H9 (cell line): ENCODE data around the gene BBS1. TPM values are rescaled to one million over a fixed set of nuclear protein-coding genes. Genes with fewer than 3 reads are reported as not detected.
A peak's percentile ranks its signal among the peaks of the same experiment; 100 is the strongest.
"Not testable (repeated sequence)": the region's sequence is repeated elsewhere in the genome, so short reads cannot be mapped to it uniquely, and the experiment has no call there.

Experiments
- DNase-seq: peaks from one replicate; pipeline ENCODE4 v3.0.0-alpha.2; 2017
- H2AFZ ChIP-seq: one replicate; pipeline ENCODE4 v1.6.1; 2013; ENCODE audit warnings: mild to moderate bottlenecking, low read length, control low read depth, moderate library complexity
- H2AK5ac ChIP-seq: 2 replicates; pipeline ENCODE4 v1.6.1; 2013; ENCODE audit warnings: low read length, control low read depth, mixed read lengths; ENCODE audit not compliant: insufficient read length
- H2BK120ac ChIP-seq: one replicate; pipeline ENCODE4 v1.6.1; 2013; ENCODE audit warnings: low read depth, mild to moderate bottlenecking, low read length, control low read depth, inconsistent platforms; ENCODE audit not compliant: poor library complexity, severe bottlenecking
- H2BK12ac ChIP-seq: 2 replicates; pipeline ENCODE4 v1.6.1; 2013; ENCODE audit warnings: low read length, control low read depth, mixed read lengths, low read depth; ENCODE audit not compliant: insufficient read length
- H2BK15ac ChIP-seq: 2 replicates; pipeline ENCODE4 v1.6.1; 2013; ENCODE audit warnings: low read depth, low read length, control low read depth
- H2BK20ac ChIP-seq: one replicate; pipeline ENCODE4 v1.6.1; 2013; ENCODE audit warnings: low read depth, mild to moderate bottlenecking, low read length, control low read depth, inconsistent platforms; ENCODE audit not compliant: poor library complexity, severe bottlenecking
- H2BK5ac ChIP-seq: 2 replicates; pipeline ENCODE4 v1.6.1; 2013; ENCODE audit warnings: low read length, control low read depth, mixed read lengths; ENCODE audit not compliant: insufficient read length
- H3K14ac ChIP-seq: 2 replicates; pipeline ENCODE4 v1.6.1; 2013; ENCODE audit warnings: low read length, control low read depth; ENCODE audit not compliant: insufficient read depth
- H3K18ac ChIP-seq: 2 replicates; pipeline ENCODE4 v1.6.1; 2013; ENCODE audit warnings: low read depth, mild to moderate bottlenecking, mixed read lengths, low read length, control low read depth; ENCODE audit not compliant: insufficient read length
- H3K23ac ChIP-seq: 2 replicates; pipeline ENCODE4 v1.6.1; 2013; ENCODE audit warnings: low read length, control low read depth, mixed read lengths, low read depth; ENCODE audit not compliant: insufficient read length
- H3K23me2 ChIP-seq: 2 replicates; pipeline ENCODE4 v1.6.1; 2013; ENCODE audit warnings: low read depth, mild to moderate bottlenecking, mixed read lengths, low read length, control low read depth; ENCODE audit not compliant: insufficient read length, poor library complexity, severe bottlenecking
- H3K27ac ChIP-seq: 2 replicates; pipeline ENCODE4 v1.5.1; 2013; ENCODE audit warnings: low read length, control low read depth, mixed read lengths, low read depth; ENCODE audit not compliant: insufficient read length
- H3K27me3 ChIP-seq: 2 replicates; pipeline ENCODE4 v1.6.1; 2013; ENCODE audit warnings: low read length, control low read depth, inconsistent platforms; ENCODE audit not compliant: insufficient read depth
- H3K4ac ChIP-seq: 2 replicates; pipeline ENCODE4 v1.6.1; 2013; ENCODE audit warnings: low read depth, mild to moderate bottlenecking, control low read depth, inconsistent platforms, low read length, moderate library complexity
- H3K4me1 ChIP-seq: 2 replicates; pipeline ENCODE4 v1.6.1; 2013; ENCODE audit warnings: low read length, control low read depth, inconsistent platforms; ENCODE audit not compliant: insufficient read depth
- H3K4me2 ChIP-seq: 2 replicates; pipeline ENCODE4 v1.6.1; 2013; ENCODE audit warnings: low read length, control low read depth, mixed read lengths; ENCODE audit not compliant: insufficient read length, insufficient read depth
- H3K56ac ChIP-seq: 2 replicates; pipeline ENCODE4 v1.6.1; 2013; ENCODE audit warnings: low read depth, mild to moderate bottlenecking, mixed read lengths, low read length, control low read depth; ENCODE audit not compliant: insufficient read length
- H3K79me1 ChIP-seq: 2 replicates; pipeline ENCODE4 v1.6.1; 2013; ENCODE audit warnings: low read depth, mild to moderate bottlenecking, moderate library complexity, low read length, control low read depth, inconsistent platforms; ENCODE audit not compliant: insufficient read depth, poor library complexity, severe bottlenecking
- H3K79me2 ChIP-seq: 2 replicates; pipeline ENCODE4 v1.6.1; 2013; ENCODE audit warnings: low read length, control low read depth, inconsistent platforms; ENCODE audit not compliant: insufficient read depth
- H3K9ac ChIP-seq: 2 replicates; pipeline ENCODE4 v1.6.1; 2013; ENCODE audit warnings: low read length, control low read depth, mixed read lengths; ENCODE audit not compliant: insufficient read length; ENCODE audit errors: extremely low read depth
- H3K9me3 ChIP-seq: one replicate; pipeline ENCODE4 v1.6.1; 2013; ENCODE audit warnings: low read depth, low read length, inconsistent platforms; ENCODE audit not compliant: control insufficient read depth
- H3T11ph ChIP-seq: one replicate; pipeline ENCODE4 v1.6.1; 2013; ENCODE audit warnings: mild to moderate bottlenecking, low read length, control low read depth, inconsistent platforms
- H4K20me1 ChIP-seq: one replicate; pipeline ENCODE4 v1.6.1; 2013; ENCODE audit not compliant: control insufficient read depth, insufficient read length, insufficient read depth
- H4K5ac ChIP-seq: 2 replicates; pipeline ENCODE4 v1.6.1; 2013; ENCODE audit warnings: low read depth, mild to moderate bottlenecking, mixed read lengths, low read length, control low read depth; ENCODE audit not compliant: insufficient read length
- H4K8ac ChIP-seq: replicated peaks from 2 replicates; pipeline ENCODE4 v1.6.1; 2013; ENCODE audit warnings: low read length, control low read depth, mixed read lengths, low read depth; ENCODE audit not compliant: insufficient read length
- H4K91ac ChIP-seq: 2 replicates; pipeline ENCODE4 v1.6.1; 2013; ENCODE audit warnings: low read depth, mild to moderate bottlenecking, moderate library complexity, mixed read lengths, low read length, control low read depth; ENCODE audit not compliant: insufficient read length
- H3K27ac Mint-ChIP-seq, 3 experiments: 2 replicates in 2 of 3; 3 replicates in 1 of 3; pipeline ENCODE4 v1.8.0; 2020 to 2021; ENCODE audit warnings: mixed read lengths in 3 of 3, mild to moderate bottlenecking in 1 of 3, moderate library complexity in 1 of 3
- H3K27me3 Mint-ChIP-seq: 2 replicates; pipeline ENCODE4 v1.8.0; 2021; ENCODE audit warnings: low read depth, mild to moderate bottlenecking, moderate library complexity, mixed read lengths
- H3K36me3 Mint-ChIP-seq, 3 experiments: 2 replicates in 2 of 3; 3 replicates in 1 of 3; pipeline ENCODE4 v1.8.0; 2020 to 2021; ENCODE audit warnings: low read depth in 3 of 3, mixed read lengths in 3 of 3; ENCODE audit not compliant: insufficient read depth in 1 of 3
- H3K4me1 Mint-ChIP-seq, 2 experiments: 2 replicates each; pipeline ENCODE4 v1.8.0; 2020; ENCODE audit warnings: mixed read lengths in 2 of 2
- H3K4me3 Mint-ChIP-seq, 2 experiments: 2 replicates in 1 of 2; 3 replicates in 1 of 2; pipeline ENCODE4 v1.8.0; 2020 to 2021; ENCODE audit warnings: mild to moderate bottlenecking in 2 of 2, mixed read lengths in 2 of 2, moderate library complexity in 1 of 2
- H3K9me3 Mint-ChIP-seq, 2 experiments: 2 replicates in 1 of 2; 3 replicates in 1 of 2; pipeline ENCODE4 v1.8.0; 2020; ENCODE audit warnings: mild to moderate bottlenecking in 2 of 2, mixed read lengths in 2 of 2, moderate library complexity in 1 of 2
- WGBS: extraction: QIAGEN DNeasy Blood & Tissue Kit; methylation state at CpG from one replicate; pipeline ENCODE4 v1.1.7; 2013; ENCODE audit warnings: missing lambda C conversion rate, low lambda C conversion rate, mixed read lengths; ENCODE audit not compliant: insufficient read length; ENCODE audit errors: extremely low coverage; 5-methylcytosine and 5-hydroxymethylcytosine counted together
- total RNA-seq: library from RNA; stranded (reverse); gene quantifications from 2 replicates; pipeline ENCODE4 v1.2.1, GENCODE V29; 2021
- TF ChIP-seq, protein P1 (sequence below): fragments of 200-600 bp; sonication (generic); conservative IDR thresholded peaks from 3 replicates; pipeline ENCODE4 v1.8.0; 2021; ENCODE audit warnings: antibody characterized with exemption, mild to moderate bottlenecking

BBS1 gene
- total RNA-seq, 1 experiment from 2014 or later, result 27.2 TPM

DNA sequence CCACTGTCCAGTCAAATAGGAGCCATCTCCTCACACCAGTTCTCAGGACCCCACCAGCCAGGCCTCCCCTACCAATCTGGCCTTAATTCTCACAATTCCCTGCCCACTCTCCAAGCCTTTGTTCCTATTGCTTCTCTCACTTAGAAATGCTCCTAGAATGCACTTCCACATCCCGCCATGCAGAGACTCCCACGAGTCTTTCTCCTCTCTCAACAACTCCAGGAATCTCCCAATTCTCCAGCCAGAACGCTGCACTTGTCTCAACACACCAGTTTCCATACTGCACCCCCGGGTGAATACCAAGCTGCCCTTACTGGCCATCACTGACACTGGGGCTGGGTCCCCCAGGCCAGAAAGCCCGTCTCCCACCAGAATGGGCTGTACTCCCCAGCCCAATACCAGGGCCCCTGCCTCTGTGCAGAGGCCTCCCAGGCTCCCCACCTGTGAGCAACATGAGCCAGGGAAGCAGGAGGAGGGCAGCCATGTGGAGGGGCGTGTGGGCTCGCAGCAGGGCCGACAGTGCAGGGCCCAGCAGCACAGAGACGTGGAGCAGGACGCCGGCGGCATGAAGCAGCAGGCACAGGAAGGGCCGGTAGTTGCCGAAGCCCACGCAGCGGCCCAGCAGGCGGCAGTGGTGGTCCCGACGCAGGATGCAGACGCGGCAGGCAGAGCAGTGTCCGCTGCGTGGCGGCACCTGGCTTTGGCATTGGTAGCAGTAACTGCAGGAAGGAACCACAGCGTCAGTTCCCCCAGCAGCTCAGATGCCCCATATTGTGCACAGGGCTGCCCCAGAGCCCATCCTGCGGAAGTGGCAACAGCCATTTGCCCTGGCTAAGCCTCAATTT, 33.0 kb downstream of the BBS1 start:
- Histone ChIP-seq H3K14ac (no peak overlapping the region), H2BK5ac (no peak overlapping the region), H4K5ac (no peak overlapping the region), H2AK5ac (no peak overlapping the region), H3K4me2 (no peak overlapping the region), H4K20me1 (no peaks in the 10 kb centered on the region), H3T11ph (no peak overlapping the region), H4K91ac (no peak overlapping the region), H2BK120ac (no peak overlapping the region), H3K56ac (no peak overlapping the region), H3K79me2 (no peaks in the 10 kb centered on the region), H3K9ac (no peak overlapping the region), H2BK12ac (no peak overlapping the region), H3K27ac (no peak overlapping the region), H2AFZ (no peak overlapping the region), H3K4me1 (no peaks in the 10 kb centered on the region; the same call in 1 of the 2 replicates), H3K27me3 (no peaks in the 10 kb centered on the region), H3K9me3 (no peaks in the 10 kb centered on the region), H3K18ac (no peak overlapping the region), H4K8ac (no peak overlapping the region), H3K4ac (no peak overlapping the region), H2BK20ac (no peak overlapping the region), H3K23me2 (no peaks in the 10 kb centered on the region), H3K23ac (no peak overlapping the region), H2BK15ac (no peak overlapping the region), H3K79me1 (no peaks in the 10 kb centered on the region)
- no peaks in the 10 kb centered on the region for H3K9me3 Mint-ChIP-seq
- WGBS, result no CpG with 5 or more reads among the region's 26 CpGs
- H3K4me3 Mint-ChIP-seq, result peak overlapping the region in 1 of 2 experiments; percentile 11; a peak in 2 of 5 replicates
- TF ChIP-seq, protein P1, sequence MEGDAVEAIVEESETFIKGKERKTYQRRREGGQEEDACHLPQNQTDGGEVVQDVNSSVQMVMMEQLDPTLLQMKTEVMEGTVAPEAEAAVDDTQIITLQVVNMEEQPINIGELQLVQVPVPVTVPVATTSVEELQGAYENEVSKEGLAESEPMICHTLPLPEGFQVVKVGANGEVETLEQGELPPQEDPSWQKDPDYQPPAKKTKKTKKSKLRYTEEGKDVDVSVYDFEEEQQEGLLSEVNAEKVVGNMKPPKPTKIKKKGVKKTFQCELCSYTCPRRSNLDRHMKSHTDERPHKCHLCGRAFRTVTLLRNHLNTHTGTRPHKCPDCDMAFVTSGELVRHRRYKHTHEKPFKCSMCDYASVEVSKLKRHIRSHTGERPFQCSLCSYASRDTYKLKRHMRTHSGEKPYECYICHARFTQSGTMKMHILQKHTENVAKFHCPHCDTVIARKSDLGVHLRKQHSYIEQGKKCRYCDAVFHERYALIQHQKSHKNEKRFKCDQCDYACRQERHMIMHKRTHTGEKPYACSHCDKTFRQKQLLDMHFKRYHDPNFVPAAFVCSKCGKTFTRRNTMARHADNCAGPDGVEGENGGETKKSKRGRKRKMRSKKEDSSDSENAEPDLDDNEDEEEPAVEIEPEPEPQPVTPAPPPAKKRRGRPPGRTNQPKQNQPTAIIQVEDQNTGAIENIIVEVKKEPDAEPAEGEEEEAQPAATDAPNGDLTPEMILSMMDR, result peak; percentile 36; the same call in 1 of the 3 replicates
- peak; percentile 87 for DNase-seq
- peak overlapping the region; percentile 1 to 53 (median 13); a peak in 5 of 7 replicates for H3K27ac Mint-ChIP-seq
- H3K36me3 Mint-ChIP-seq, result peaks cover 0 to 28% (median 24%) of the 10 kb centered on the region in 3 experiments
- peaks cover 34 to 35% of the 10 kb centered on the region in 2 experiments for H3K4me1 Mint-ChIP-seq
- H3K27me3 Mint-ChIP-seq, result no peaks in the 10 kb centered on the region; the same call in none of the 2 replicates

DNA sequence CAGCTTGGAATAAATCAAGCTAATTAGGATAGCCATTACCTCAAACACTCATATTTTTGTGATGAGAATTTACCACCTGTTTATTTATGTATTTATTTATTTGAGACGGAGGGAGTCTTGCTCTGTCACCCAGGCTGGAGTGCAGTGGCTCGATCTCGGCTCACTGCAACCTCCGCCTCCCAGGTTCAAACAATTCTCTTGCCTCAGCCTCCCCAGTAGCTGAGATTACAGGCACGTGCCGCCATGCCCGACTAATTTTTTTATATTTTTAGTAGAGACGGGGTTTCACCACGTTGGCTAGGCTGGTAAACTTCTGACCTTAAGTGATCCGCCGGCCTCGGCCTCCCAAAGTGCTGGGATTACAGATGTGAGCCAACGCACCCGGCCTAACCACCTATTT, 34.5 kb downstream of the BBS1 start:
- H3K27ac ChIP-seq, H2BK15ac ChIP-seq: not testable (repeated sequence)
- no CpG with 5 or more reads among the region's 14 CpGs for WGBS

More for the DNA sequence above, 34.5 kb downstream of the BBS1 start:
- H2BK12ac ChIP-seq, H4K5ac ChIP-seq, H3K79me2 ChIP-seq, H3K56ac ChIP-seq, H3K14ac ChIP-seq, H4K20me1 ChIP-seq, H2BK20ac ChIP-seq, H3K9me3 Mint-ChIP-seq, H3K23ac ChIP-seq, H3K27ac Mint-ChIP-seq, H3K9ac ChIP-seq, H3K27me3 Mint-ChIP-seq, H4K91ac ChIP-seq, H3T11ph ChIP-seq, H3K4me1 ChIP-seq, H2AK5ac ChIP-seq, H4K8ac ChIP-seq, H3K23me2 ChIP-seq, H3K4ac ChIP-seq, H2BK5ac ChIP-seq, H3K18ac ChIP-seq, DNase-seq, H2AFZ ChIP-seq, H3K27me3 ChIP-seq, H3K9me3 ChIP-seq, H3K79me1 ChIP-seq, H2BK120ac ChIP-seq: not testable (repeated sequence)
- peaks cover 37 to 38% of the 10 kb centered on the region in 2 experiments for H3K4me1 Mint-ChIP-seq
- H3K4me2 ChIP-seq, result peak overlapping the region; percentile 57
- peaks cover 0 to 28% (median 25%) of the 10 kb centered on the region in 3 experiments for H3K36me3 Mint-ChIP-seq
- peak overlapping the region; percentile 79 to 82 for H3K4me3 Mint-ChIP-seq
